ENCODE results near the gene RBL2.
"Not testable (repeated sequence)": the region's sequence is repeated elsewhere in the genome, so short reads cannot be mapped to it uniquely, and the experiment has no call there.

Gene RBL2

GRCh38 chr16:53512795-53513194 is 78.5 kb downstream of the RBL2 start:
- H3K9me3 ChIP-seq (ENCODE audit: control insufficient read depth in 5 of 5, low read length in 5 of 5); H3K36me3 ChIP-seq (ENCODE audit: control insufficient read depth in 5 of 5, insufficient read depth in 5 of 5, low read length in 5 of 5); H3K27me3 ChIP-seq (ENCODE audit: control insufficient read depth in 5 of 5, insufficient read depth in 4 of 5, low read length in 5 of 5); H3K27ac ChIP-seq (ENCODE audit: low read depth, low read length); H3K4me3 ChIP-seq (ENCODE audit: low read depth in 1 of 5, low read length in 5 of 5); H3K9ac ChIP-seq (ENCODE audit: low read length in 5 of 5): not testable (repeated sequence)
- peaks cover 0 to 57% (median 8%) of the 10 kb centered on the region in 5 donors for H3K4me1 ChIP-seq (ENCODE audit: control insufficient read depth in 5 of 5, insufficient read depth in 5 of 5, low read length in 5 of 5)

GRCh38 chr16:53515259-53515658 is 81.0 kb downstream of the RBL2 start:
- Histone ChIP-seq H3K9ac (ENCODE audit: low read length in 5 of 5) (no peak overlapping the region), H3K27me3 (ENCODE audit: control insufficient read depth in 5 of 5, insufficient read depth in 4 of 5, low read length in 5 of 5) (no peaks in the 10 kb centered on the region), H3K36me3 (ENCODE audit: control insufficient read depth in 5 of 5, insufficient read depth in 5 of 5, low read length in 5 of 5) (no peaks in the 10 kb centered on the region), H3K9me3 (ENCODE audit: control insufficient read depth in 5 of 5, low read length in 5 of 5) (peaks cover 0 to 4% (median 0%) of the 10 kb centered on the region in 5 donors), H3K4me1 (ENCODE audit: control insufficient read depth in 5 of 5, insufficient read depth in 5 of 5, low read length in 5 of 5) (peaks cover 1 to 60% (median 7%) of the 10 kb centered on the region in 5 donors), H3K4me3 (ENCODE audit: low read depth in 1 of 5, low read length in 5 of 5) (no peak overlapping the region), H3K27ac (ENCODE audit: low read depth, low read length) (no peak overlapping the region)

- Histone ChIP-seq H3K27ac (ENCODE audit: low read depth, low read length) (peak overlapping the region; percentile 30), H3K36me3 (ENCODE audit: control insufficient read depth in 5 of 5, insufficient read depth in 5 of 5, low read length in 5 of 5) (no peaks in the 10 kb centered on the region), H3K4me1 (ENCODE audit: control insufficient read depth in 5 of 5, insufficient read depth in 5 of 5, low read length in 5 of 5) (peaks cover 0 to 55% (median 7%) of the 10 kb centered on the region in 5 donors), H3K27me3 (ENCODE audit: control insufficient read depth in 5 of 5, insufficient read depth in 4 of 5, low read length in 5 of 5) (no peaks in the 10 kb centered on the region), H3K9me3 (ENCODE audit: control insufficient read depth in 5 of 5, low read length in 5 of 5) (peaks cover 0 to 4% (median 0%) of the 10 kb centered on the region in 5 donors), H3K4me3 (ENCODE audit: low read depth in 1 of 5, low read length in 5 of 5) (no peak overlapping the region), H3K9ac (ENCODE audit: low read length in 5 of 5) (no peak overlapping the region)
Observed at GRCh38 chr16:53515811-53516210, 81.5 kb downstream of the RBL2 start.

GRCh38 chr16:53517851-53518250 is 83.6 kb downstream of the RBL2 start:
- H3K4me3 ChIP-seq (ENCODE audit: low read depth in 1 of 5, low read length in 5 of 5): no peak overlapping the region
- H3K4me1 ChIP-seq (ENCODE audit: control insufficient read depth in 5 of 5, insufficient read depth in 5 of 5, low read length in 5 of 5): peaks cover 0 to 45% (median 7%) of the 10 kb centered on the region in 5 donors
- H3K9me3 ChIP-seq (ENCODE audit: control insufficient read depth in 5 of 5, low read length in 5 of 5): peaks cover 0 to 4% (median 0%) of the 10 kb centered on the region in 5 donors
- H3K27ac ChIP-seq (ENCODE audit: low read depth, low read length): peak overlapping the region; percentile 84
- H3K36me3 ChIP-seq (ENCODE audit: control insufficient read depth in 5 of 5, insufficient read depth in 5 of 5, low read length in 5 of 5): no peaks in the 10 kb centered on the region
- H3K9ac ChIP-seq (ENCODE audit: low read length in 5 of 5): peak overlapping the region in 1 of 5 donors; percentile 16
- no peaks in the 10 kb centered on the region for H3K27me3 ChIP-seq (ENCODE audit: control insufficient read depth in 5 of 5, insufficient read depth in 4 of 5, low read length in 5 of 5)

GRCh38 chr16:53518550-53519416 is 84.5 kb downstream of the RBL2 start:
- Histone ChIP-seq H3K27me3 (ENCODE audit: control insufficient read depth in 5 of 5, insufficient read depth in 4 of 5, low read length in 5 of 5) (no peaks in the 10 kb centered on the region), H3K4me3 (ENCODE audit: low read depth in 1 of 5, low read length in 5 of 5) (peak overlapping the region in 4 of 5 donors; percentile 8 to 33 (median 22)), H3K9ac (ENCODE audit: low read length in 5 of 5) (peak overlapping the region in 1 of 5 donors; percentile 16), H3K36me3 (ENCODE audit: control insufficient read depth in 5 of 5, insufficient read depth in 5 of 5, low read length in 5 of 5) (no peaks in the 10 kb centered on the region), H3K4me1 (ENCODE audit: control insufficient read depth in 5 of 5, insufficient read depth in 5 of 5, low read length in 5 of 5) (peaks cover 0 to 45% (median 7%) of the 10 kb centered on the region in 5 donors), H3K27ac (ENCODE audit: low read depth, low read length) (peak overlapping the region; percentile 84), H3K9me3 (ENCODE audit: control insufficient read depth in 5 of 5, low read length in 5 of 5) (peaks cover 0 to 4% (median 0%) of the 10 kb centered on the region in 5 donors)

GRCh38 chr16:53519417-53520091 is 85.3 kb downstream of the RBL2 start:
- Histone ChIP-seq H3K9ac (ENCODE audit: low read length in 5 of 5) (no peak overlapping the region), H3K36me3 (ENCODE audit: control insufficient read depth in 5 of 5, insufficient read depth in 5 of 5, low read length in 5 of 5) (no peaks in the 10 kb centered on the region), H3K27ac (ENCODE audit: low read depth, low read length) (peak overlapping the region; percentile 84), H3K27me3 (ENCODE audit: control insufficient read depth in 5 of 5, insufficient read depth in 4 of 5, low read length in 5 of 5) (no peaks in the 10 kb centered on the region), H3K4me3 (ENCODE audit: low read depth in 1 of 5, low read length in 5 of 5) (peak overlapping the region in 1 of 5 donors; percentile 8), H3K4me1 (ENCODE audit: control insufficient read depth in 5 of 5, insufficient read depth in 5 of 5, low read length in 5 of 5) (peaks cover 0 to 45% (median 7%) of the 10 kb centered on the region in 5 donors), H3K9me3 (ENCODE audit: control insufficient read depth in 5 of 5, low read length in 5 of 5) (peaks cover 0 to 4% (median 0%) of the 10 kb centered on the region in 5 donors)

- no peaks in the 10 kb centered on the region for H3K27me3 ChIP-seq (ENCODE audit: control insufficient read depth in 5 of 5, insufficient read depth in 4 of 5, low read length in 5 of 5)
- no peak overlapping the region for H3K9ac ChIP-seq (ENCODE audit: low read length in 5 of 5)
- H3K36me3 ChIP-seq (ENCODE audit: control insufficient read depth in 5 of 5, insufficient read depth in 5 of 5, low read length in 5 of 5): no peaks in the 10 kb centered on the region
- H3K4me3 ChIP-seq (ENCODE audit: low read depth in 1 of 5, low read length in 5 of 5): no peak overlapping the region
- H3K27ac ChIP-seq (ENCODE audit: low read depth, low read length): no peak overlapping the region
- peaks cover 0 to 16% (median 7%) of the 10 kb centered on the region in 5 donors for H3K4me1 ChIP-seq (ENCODE audit: control insufficient read depth in 5 of 5, insufficient read depth in 5 of 5, low read length in 5 of 5)
- no peaks in the 10 kb centered on the region for H3K9me3 ChIP-seq (ENCODE audit: control insufficient read depth in 5 of 5, low read length in 5 of 5)
Observed at GRCh38 chr16:53523126-53523804, 89.0 kb downstream of the RBL2 start.

- Histone ChIP-seq H3K9me3 (ENCODE audit: control insufficient read depth in 5 of 5, low read length in 5 of 5) (no peaks in the 10 kb centered on the region), H3K36me3 (ENCODE audit: control insufficient read depth in 5 of 5, insufficient read depth in 5 of 5, low read length in 5 of 5) (no peaks in the 10 kb centered on the region), H3K27me3 (ENCODE audit: control insufficient read depth in 5 of 5, insufficient read depth in 4 of 5, low read length in 5 of 5) (no peaks in the 10 kb centered on the region), H3K9ac (ENCODE audit: low read length in 5 of 5) (no peak overlapping the region), H3K27ac (ENCODE audit: low read depth, low read length) (no peak overlapping the region), H3K4me1 (ENCODE audit: control insufficient read depth in 5 of 5, insufficient read depth in 5 of 5, low read length in 5 of 5) (peaks cover 0 to 10% (median 1%) of the 10 kb centered on the region in 5 donors), H3K4me3 (ENCODE audit: low read depth in 1 of 5, low read length in 5 of 5) (no peak overlapping the region)
Observed at GRCh38 chr16:53523971-53524548, 89.8 kb downstream of the RBL2 start.

GRCh38 chr16:53528797-53529196 is 94.5 kb downstream of the RBL2 start:
- H3K4me3 ChIP-seq (ENCODE audit: low read depth in 1 of 5, low read length in 5 of 5): no peak overlapping the region
- no peaks in the 10 kb centered on the region for H3K36me3 ChIP-seq (ENCODE audit: control insufficient read depth in 5 of 5, insufficient read depth in 5 of 5, low read length in 5 of 5)

More at GRCh38 chr16:53528797-53529196, 94.5 kb downstream of the RBL2 start:
- Histone ChIP-seq H3K27ac (ENCODE audit: low read depth, low read length) (no peak overlapping the region), H3K4me1 (ENCODE audit: control insufficient read depth in 5 of 5, insufficient read depth in 5 of 5, low read length in 5 of 5) (no peaks in the 10 kb centered on the region), H3K9me3 (ENCODE audit: control insufficient read depth in 5 of 5, low read length in 5 of 5) (peaks cover 0 to 7% (median 3%) of the 10 kb centered on the region in 5 donors), H3K9ac (ENCODE audit: low read length in 5 of 5) (no peak overlapping the region), H3K27me3 (ENCODE audit: control insufficient read depth in 5 of 5, insufficient read depth in 4 of 5, low read length in 5 of 5) (no peaks in the 10 kb centered on the region)

Data from subcutaneous abdominal adipose tissue (tissue), 5 donors.